ENCODE measurements around the gene SECTM1.
A peak's percentile ranks its signal among the peaks of the same experiment; 100 is the strongest.

SECTM1 gene

DNA sequence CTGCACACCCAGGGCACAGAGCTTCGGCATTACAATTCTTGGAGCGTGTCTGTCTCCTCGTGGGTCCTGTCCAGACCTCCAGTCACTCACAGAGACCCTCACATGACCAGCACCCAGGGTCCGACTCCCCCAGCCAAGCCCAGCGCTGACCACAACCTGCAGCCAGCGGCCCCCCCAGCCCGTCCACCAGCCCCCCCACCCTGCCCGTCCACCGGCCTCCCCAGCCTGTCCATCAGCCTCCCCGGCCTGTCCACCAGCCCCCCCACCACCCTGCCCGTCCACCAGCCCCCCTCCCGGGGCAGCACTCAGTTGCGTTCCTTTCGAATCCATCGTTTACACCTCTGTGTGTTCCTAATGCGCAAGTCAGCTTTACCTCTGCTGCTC, 5.8 kb downstream of the SECTM1 start:
- no peak for DNase-seq

DNA sequence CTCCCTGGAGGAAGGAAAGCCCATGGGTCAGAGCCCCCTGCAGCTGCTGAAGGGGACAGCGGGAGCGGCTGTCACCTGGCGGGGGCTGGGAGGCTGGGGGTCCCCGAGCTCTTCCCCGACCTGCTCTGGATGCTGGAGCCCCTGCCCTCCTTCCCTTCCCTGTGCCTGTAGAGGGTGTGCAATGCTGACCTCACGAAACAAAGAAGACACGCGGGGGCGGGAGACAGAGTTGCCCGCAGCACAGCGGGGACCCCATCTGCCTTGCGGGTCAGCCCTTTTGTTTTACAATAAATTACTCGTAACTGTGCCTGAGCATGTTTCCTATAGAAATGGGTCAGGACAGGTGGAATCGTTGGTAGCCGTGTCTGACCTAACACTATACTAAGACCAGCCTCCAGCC, 6.3 kb downstream of the SECTM1 start:
- DNase-seq = no peak

DNA sequence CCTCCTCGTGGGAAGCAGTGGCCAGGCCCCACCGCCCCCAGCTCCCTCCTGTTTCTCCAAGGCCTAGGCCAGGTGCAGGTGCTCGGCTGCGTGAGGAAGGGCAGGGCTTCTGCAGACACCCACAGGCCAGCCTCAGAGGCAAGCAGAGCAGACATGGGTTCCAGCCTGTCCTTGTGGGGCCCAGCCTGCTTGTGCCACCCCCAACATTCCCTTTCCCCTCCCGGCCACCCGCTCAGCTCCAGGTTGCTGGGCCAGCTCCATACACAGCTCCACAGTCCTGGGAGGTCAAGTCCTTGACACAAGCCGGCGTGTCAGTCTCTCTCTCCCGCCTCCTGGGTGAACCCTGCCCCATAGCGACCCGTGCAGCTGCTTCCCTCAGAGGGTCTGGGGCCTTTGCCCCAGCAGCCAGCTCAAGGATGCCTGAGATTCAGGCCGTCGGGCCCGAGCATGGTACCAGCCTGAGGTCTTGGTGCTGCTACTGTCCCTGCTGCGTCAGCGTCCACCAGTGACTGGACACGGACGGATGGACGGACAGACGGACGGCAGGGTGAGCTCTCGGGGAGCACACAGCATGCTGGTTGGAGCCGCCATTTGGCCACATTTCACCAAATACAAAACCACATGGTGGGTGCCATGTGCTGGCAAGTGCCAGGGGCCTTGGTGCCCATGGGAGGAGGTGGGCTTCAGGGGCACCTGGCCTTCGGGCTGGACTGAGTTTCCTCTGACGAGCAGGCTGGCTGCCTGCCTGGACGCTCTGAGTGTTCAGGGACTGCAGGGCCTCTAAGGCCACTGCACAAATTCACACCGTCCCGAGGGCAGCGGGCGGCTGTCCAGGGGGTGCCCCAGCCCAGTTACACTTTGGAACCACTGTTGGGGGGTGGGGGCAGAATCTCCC, 8.0 kb downstream of the SECTM1 start:
- no peak for DNase-seq

DNA sequence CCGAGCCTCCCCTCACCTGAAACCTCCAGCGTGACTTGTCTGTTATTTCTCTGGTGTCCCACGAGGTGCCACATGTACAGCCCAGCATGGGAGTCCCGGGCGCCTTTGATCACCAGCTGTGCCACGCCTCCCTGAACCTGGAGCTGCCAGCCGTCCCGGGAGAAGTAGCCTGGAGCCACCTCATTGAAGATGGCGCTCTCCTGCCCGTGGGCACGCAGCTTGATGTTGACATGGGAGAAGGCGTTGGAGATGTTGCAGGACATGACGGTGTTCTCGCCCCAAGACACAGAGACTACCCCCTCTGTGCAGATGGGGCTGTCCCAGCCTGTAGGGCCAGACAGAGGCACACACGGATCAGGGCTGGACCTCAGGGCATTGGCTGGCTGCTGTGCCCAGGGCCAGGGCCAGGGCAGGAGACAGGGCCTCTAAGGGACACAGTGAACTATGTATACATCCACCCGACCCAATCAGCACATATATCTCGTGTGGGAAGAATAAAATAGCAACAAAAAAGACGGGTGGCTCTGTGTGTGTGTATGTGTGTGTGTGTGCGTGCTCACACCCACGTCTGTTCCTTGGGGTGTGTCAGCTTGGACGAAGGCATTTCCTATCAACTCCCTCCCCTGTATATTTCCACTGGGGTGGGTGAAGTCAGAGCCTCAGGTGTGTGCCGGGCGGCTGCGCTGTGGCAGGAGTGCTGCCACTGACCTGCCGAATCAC, 8.8 kb downstream of the SECTM1 start:
- DNase-seq = no peak

DNA sequence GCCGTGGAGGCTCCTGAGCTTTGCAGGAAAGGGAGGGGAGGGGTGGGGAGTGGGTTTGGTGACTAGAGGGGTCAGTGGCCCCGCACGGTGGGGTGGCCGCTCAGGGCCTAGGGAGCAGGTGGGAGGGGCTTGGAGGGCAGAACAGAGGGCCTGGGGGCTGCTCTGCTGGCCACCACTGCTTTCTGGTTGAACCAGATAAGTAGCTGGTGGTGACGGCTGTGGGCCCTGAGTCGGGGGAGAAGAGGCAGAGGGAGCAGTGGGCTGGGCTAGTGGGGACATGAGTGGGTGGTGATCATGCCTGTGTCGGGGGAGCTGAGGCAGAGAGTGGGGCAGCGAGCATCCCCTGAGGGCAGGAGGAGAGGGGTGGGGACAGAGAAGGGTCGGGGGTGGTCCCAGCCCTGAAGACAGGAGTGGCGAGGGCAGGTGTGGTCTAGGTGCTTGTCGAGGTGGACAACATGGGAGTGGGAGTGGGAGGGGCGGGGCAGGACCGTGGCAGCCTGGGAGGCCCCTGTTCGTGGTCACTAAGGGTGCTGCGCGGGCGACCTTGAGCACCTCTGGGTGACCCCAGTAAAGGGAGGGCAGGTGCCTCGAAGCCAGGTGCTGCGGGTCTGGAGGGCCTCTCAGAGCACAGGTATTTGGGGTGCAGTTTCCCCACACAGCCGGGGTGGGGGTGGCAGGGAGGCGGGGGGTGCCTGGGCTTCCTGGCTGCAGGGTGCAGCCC, 9.9 kb downstream of the SECTM1 start:
- no peak for DNase-seq

DNA sequence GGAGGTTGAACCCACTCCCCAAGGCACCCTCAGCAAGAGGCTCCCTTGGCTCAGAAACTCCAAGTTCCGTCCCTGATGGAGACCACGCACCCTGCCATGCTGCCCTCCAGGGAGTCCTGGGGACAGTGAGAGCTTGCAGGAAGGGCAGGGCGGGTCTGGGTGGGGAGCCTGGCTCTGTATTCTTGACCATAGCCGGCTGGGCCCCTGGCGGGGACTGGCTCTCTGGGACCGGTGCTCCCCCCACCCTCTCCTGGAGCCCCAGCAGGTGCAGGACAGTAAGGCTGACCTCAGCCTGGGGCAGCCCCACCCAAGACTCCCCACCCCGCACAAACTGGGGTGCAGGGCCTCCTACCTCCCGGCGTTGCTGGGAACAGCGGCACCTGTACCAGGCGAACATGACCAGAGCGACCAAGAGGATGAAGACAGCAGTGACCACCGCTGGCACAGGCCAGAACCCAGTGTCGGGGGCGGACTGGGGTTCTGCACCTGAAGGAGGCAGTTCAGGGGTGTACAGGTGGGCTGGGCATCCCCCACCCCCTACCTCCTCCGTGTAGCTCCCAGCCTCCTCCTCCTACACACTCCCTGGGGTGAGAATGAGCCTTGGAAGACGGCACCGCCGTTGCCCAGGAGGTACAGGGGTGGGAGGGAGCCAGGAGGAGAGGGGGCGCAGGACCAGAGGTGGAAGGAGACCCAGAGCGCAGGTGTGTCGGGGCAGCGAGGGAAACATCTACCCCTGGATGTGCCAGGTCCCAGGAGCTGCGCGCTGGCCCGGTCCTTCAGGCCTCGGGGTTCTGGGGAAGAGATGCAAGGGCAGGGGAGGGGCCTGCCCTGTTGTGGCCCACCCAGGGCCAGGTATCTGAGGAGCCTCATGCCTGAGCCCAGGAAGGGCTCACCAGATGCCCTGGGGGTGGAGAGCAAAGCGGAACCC, 10.8 kb downstream of the SECTM1 start:
- DNase-seq = no peak

DNA sequence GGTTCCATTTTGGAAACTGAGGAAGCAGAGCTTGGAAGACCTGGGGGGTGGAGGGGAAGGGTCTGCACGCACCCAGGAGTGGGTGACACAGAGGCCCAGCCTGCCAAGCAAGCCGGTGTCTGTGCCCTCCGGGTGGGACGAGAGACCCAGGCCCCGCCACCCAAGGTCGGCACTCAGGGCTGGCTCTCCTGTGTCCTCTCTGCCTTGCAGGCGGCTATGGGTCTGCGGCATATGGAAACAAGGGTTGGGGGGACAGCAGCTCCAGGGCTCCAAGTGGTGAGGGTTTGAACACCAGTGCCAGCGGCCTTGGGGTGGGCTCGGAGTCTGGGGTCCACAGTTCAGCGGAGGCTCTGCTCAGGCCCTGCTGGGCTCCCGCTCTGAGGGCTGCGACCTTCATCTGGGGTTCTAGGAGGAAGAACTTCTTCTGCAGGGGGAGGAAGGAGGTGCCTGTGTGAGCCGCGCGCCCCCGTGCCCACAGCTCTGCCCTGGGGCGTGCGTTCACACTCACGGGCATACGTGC, 11.6 kb downstream of the SECTM1 start:
- no peak for DNase-seq

DNA sequence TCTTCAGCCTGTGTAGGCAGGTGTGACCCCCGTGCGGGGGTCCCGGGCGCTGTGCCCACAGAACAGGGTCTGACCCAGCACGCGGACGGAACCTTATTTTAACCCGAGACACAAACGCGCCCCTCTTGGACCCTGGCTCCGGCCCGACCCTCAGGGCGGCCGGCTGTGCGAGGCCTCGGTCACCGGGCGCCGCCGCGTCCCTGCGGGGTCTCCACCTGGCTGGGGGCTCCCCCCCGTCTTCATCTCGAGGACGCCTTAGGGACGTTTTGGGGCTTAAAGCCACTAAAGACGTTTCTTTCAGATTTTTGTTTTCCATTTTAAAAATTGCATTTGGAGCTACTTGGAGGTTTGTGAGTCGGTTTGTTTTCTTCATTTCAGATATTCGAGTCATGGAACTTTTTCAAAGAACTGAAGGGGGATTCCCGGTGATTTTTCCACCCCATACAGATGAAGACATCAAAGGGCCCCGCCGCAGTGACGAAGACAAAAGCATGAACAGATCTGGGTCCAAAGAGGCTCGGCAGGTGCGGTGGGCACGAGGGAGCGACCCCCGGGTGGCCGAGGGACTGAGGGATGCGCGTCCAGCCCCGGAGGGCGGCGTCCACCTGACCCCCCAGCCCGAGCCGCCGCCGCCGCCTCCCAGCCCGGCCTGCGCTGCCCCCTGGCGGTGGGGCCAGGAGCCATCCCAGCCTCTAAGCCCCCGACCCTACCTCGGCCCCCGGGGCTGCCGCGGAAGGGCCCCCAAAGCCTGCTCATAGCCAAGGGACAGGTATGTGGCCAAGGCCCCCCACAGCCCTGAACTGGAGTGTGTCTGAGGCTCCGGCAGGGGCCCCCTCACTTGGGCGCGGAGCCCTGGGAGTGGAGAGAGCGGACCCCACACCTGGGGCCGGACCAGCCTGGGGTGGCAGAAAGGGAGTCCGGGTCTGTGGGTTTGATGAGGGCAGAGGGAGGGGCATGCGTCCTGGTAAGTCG, 12.3 kb downstream of the SECTM1 start:
- peak; percentile 40 to 78 (median 66) for DNase-seq

DNA sequence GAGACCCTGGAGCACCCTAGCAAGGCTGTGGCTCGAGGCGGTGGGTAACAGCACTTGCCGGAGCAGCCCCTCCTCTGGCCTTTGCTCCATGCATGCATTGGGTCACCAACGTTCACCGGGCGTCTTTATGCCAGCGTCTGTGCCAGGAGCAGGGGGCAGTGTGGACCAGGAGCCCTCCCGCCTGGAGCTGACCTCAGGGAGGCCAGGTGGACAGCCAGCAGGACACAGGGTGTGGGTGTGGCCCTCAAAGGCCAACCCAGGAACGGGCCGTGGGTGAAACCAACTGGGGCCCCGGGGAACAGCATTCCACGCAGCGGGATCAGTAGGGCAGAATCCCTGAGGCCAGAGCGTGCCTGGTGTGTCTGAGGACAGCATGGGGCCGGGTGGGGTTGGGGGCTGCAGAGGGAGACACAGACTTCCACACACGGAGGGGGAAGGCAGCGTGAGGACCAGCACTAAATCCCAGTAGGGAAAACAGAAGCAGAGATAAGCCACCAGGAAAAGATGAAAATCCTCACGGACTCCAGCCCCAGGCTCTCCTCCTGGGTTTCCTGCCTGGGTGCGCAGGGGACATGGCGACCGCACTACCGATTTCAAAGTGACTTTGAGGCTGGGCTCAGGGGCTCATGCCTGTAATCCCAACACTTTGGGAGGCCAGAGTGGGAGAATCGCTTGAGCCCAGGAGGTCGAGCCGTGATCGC, 13.3 kb downstream of the SECTM1 start:
- DNase-seq = no peak

DNA sequence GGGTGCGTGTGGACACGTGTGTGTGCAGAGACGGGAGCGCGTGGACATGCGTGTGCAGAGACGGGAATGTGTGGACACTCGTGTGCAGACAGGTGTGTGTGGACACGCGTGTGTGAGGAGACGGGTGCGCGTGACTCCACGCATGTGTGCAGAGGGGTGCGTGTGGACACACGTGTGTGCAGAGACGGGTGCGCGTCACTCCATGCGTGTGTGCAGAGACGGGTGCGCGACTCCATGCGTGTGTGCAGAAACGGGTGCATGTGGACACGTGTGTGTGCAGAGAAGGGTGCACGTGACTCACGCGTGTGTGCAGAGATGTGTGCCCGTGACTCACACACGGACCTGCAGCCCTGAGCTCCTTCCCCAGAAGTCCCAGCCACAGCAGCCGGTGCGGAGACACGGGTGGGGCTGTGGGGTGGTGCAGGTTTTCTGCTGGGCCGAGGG, 13.9 kb downstream of the SECTM1 start:
- DNase-seq = no peak

DNA sequence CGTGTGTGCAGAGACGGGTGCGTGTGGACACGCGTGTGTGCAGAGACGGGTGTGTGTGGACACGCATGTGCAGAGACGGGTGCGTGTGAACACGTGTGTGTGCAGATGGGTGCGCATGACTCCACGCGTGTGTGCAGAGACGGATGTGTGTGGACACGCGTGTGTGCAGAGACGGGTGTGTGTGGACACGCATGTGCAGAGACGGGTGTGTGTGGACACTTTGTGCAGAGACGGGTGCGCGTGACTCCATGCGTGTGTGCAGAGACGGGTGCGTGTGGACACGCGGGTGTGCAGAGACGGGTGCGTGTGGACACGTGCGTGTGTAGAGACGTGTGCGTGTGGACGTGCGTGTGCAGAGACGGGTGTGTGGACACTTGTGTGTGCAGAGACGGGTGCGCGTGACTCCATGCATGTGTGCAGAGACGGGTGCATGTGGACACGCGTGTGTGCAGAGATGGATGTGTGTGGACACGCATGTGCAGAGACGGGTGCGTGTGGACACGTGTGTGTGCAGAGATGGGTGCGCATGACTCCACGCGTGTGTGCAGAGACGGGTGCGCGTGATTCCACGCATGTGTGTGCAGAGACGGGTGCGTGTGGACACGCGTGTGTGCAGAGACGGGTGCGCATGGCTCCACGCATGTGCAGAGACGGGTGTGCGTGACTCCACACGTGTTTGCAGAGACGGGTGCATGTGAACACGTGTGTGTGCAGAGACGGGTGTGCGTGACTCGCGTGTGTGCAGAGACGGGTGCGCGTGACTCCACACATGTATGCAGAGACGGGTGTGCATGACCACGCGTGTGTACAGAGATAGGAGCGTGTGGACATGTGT, 14.6 kb downstream of the SECTM1 start:
- DNase-seq = no peak

DNA sequence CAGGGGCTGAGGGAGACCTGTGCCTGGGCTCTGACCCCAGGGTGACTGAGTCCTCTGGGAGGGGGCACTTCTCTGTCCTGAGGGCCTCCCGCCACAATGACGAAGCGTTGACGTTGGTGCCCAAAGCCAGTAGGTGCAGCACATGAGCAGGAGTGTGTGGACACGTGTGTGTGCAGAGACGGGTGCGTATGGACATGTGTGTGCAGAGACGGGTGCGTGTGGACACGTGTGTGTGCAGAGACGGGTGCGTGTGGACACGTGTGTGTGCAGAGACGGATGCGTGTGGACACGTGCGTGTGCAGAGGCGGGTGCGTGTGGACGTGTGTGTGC, 15.4 kb downstream of the SECTM1 start:
- no peak for DNase-seq

DNA sequence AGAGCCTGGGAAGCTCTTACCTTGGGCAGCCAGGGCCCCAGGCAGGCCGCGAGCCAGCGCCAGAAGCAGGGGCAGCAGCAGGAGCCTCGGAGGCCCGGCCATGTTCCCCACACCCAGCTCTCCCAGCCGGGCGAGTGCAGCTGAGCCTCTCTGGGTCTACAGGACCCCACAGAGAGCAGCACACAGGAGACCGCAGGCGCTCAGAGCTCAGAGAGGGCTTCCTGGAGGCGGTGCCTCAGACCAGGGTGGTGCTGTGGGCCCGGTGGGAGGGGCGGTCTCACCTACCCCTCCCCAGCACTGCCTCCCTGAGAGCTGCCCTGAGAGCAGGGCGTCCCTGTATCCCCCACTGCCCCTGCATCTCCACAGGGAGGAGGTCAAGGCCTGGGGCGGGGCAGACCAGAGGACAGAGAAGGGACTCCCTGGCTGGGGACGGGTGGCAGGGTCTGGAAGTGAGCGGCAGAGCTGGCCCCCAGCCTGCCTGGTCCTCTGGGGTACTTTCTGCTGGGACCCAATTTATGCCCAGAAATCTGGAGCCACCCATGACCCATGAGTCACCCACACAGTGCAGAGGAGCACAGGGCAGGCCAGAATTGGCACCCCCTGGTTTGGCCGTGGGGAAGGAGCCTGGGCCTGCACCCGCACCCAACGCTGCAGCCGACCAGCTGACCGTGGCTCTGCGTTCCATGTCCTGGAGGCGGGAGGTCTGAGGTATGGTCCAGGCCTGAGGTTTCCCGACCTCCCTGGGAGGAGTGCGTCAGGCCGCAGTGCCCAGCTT, 16.0 kb downstream of the SECTM1 start, which contains the start of gene CD7:
Gene CD7 (minus strand): TSS at position 215 of the 775 bp plus-strand sequence. CDS start 113 bp downstream, at position 102.
- no peak for DNase-seq

DNA sequence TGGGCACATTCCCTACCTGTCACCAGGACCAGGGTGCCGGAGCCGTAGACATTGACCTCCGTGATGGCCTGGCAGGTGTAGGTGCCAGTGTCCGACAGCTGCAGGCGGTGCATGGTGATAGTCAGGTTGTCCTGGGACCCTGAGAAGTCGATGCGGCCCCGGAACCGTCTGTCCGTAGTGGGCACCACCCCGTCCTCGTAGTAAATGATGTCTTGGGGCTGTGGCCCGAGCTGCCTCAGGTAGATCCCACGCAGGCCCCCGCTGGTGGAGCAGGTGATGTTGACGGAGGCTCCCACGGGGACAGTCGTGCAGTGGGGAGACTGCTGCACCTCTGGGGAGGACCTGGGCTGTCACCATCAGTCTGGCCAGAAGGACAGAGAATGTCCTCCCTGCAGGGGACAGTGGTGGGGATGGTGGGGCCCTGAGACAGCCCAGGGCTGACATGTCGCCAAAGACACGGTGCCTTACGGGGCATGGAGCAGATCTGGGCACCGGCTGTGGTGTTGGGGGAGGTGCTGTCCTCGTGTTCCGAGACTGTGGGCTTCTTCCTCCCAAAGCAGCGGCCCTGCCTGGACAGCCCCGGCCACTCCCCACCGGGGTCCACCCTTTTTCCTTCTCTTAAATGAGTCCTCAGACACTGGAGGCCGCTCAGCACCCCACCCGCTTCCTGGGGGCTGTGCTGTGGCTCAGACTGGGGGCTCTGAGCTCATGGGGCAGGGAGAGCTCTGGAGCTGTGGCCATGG, 16.7 kb downstream of the SECTM1 start:
- DNase-seq = no peak

DNA sequence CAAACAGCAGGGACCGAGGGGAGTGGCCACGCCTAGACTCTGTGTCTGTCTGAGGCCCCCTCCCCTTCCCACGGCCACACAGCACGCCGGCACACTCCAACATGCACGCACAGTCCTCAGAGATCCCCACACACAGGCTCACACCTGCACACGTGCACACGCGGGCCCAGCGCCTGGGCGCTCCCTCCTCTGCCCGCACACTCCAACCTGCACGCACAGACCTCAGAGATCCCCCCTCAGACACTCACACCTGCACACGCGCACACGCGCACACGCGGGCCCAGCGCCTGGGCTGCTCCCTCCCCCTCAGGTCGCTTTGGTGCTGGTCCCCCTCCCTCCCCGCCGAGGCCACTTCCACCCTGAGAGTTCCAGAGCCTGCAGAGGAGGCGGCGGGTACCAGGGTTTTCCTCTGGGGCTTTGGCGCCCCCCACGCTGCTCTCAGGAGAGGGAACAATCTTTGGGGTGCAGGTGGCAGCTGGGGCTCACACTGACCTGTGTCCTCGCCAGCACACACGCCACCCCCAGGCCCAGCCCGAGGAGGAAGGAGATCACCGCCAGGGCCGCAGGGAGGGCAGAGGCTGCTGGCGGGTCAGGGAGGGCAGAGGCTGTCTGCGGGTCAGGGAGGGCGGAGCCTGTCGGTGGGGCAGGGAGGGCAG, 17.7 kb downstream of the SECTM1 start:
- peak in 3 of 4 experiments; percentile 42 to 63 (median 55) for DNase-seq

DNA sequence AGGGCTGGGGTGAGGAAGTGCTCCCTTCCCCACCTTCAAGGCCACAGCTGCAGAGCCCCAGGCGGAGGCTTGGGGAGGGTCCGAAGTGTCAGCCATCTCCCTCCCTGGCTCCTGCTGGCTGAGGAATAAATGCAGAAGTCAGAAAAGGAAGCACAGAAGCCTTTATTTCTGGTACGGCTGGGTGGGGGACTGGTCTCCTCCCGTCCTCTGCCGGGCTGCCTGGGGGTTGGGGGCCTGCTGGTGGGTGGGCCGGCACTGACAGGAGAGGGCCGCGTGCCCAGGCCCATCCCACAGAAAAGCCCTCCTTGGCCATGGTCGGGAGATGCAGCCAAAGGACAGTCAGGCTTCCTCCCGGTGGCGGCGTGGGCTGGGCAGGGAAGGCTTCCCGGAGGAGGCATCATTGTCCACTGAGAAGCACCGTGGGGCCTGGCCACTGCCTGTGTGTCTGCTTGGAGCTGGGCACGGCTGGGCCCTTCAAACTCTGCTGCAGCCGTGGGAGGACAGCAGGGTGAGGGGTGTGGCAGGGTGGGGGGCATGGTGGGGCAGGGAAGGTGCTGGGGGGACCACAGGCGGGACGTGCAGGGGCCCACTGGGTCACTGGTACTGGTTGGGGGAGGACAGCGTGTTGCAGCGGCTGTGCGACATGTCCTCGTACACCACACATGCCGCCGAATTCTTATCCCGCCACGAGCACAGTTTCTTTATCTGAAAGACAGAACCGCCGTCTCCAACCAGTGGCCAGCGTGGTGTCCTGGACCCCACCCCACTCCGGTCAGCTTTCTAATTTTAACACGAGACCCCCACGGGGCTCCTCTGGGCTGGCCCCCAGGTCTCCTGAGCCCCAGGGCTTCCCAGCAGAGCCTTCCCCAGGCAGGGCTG, 18.6 kb downstream of the SECTM1 start:
- peak; percentile 31 to 65 (median 58) for DNase-seq
